HuH-7.5 (cell line): ENCODE results near the gene ZNF18.
"Not testable (repeated sequence)": the region's sequence is repeated elsewhere in the genome, so short reads cannot be mapped to it uniquely, and the experiment has no call there.

Source experiments
- DNase-seq: peaks from one replicate; pipeline ENCODE4 v3.0.0; 2011; ENCODE audit warnings: low spot score

Gene ZNF18

DNA sequence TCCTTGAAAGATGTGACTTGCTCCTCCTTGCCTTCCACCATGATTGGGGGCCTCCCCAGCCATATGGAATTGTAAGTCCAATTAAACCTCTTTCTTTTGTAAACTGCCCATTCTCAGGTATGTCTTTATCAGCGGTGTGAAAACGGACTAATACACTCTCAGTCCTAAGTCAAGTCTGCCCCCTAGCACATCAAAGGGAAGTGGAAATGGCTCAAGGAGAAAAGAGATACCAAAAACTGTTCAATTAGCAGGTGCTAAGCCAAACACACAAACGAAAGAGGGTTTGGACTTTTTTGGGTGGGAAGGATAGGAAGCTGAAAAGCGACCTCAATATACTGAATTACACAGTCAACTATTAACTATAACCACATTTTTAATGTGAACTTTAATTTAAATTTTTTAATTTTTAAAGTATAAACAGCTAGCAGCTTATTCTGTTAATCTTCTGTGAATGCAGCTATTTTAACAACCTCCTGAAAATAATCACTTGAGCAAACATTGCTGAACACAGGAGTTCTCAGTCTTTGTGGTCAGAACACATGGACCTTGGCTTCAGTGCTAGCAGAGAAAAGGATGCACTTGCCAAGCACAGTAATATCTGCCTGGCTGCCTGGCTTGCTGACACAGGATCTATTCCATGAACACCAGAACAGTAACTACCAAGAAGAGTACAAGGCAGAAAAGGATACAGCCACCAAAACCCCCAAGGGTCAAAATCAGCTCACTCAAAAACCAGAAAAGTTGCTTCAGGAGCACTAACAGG lies 10.9 kb downstream of the ZNF18 start:
- DNase-seq, result no peak

DNA sequence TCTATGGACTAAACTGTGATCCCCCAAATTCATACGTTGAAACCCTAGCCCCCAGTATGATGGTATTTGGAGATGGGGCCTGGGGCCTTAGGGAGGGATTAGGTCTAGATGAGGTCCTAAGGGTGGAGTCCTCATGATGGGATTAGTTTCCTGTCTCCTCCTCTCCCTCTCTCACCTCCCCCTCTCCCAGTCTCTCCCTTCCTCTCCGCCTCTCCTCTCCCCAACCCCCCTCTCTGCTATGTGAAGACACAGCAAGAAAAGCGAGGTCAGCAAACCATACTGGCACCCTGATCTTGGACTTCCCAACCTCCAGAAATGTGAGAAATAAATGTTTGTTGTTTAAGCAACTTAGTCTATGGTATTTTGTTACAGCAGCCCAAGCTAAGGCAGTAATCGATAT lies 15.4 kb downstream of the ZNF18 start:
- DNase-seq, result no peak

DNA sequence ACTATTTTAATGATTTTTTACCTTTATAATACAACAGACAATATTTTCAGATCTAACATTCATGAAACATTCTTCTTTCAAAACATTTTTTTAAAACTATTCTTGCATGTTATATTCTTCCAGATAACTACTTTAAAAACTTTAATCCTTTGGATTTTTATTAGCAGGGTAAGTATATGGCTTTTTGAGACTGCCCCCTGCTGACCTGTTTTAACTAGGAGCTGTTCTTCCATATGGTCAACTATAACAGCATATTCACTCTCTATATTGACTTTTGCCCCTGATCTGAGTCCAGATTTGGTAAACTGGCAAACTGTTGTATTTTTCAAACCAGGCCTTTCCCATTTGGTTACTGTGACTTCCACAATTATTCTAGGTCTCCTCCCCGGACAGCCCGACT lies 16.5 kb downstream of the ZNF18 start:
- DNase-seq, result no peak

GRCh38 chr17:11979795-11980194 lies 17.5 kb downstream of the ZNF18 start:
- DNase-seq, result no peak

GRCh38 chr17:11972741-11973140 lies 24.5 kb downstream of the ZNF18 start:
- not testable (repeated sequence) for DNase-seq

GRCh38 chr17:11969565-11969964 lies 27.7 kb downstream of the ZNF18 start:
- DNase-seq, result no peak

DNA sequence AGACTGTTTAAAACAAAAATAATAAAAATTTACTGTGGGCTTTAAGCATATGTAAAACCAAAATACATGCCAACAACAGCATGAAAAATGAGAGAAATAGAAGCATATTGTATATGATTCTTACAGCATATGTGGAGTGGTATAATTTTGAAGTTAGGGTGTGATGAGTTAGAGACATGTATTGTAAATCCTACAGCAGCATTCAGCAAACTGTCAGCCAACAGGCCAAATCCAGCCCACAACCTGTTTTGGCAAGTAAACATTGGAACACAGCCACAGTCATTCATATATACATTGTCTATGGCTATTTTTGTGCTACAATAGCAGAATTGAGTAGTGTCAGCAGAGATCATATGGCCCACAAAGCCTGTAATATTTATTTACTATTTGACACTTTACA lies 42.3 kb downstream of the ZNF18 start:
- DNase-seq, result no peak

GRCh38 chr17:11953924-11954323 lies 43.4 kb downstream of the ZNF18 start:
- DNase-seq, result no peak

DNA sequence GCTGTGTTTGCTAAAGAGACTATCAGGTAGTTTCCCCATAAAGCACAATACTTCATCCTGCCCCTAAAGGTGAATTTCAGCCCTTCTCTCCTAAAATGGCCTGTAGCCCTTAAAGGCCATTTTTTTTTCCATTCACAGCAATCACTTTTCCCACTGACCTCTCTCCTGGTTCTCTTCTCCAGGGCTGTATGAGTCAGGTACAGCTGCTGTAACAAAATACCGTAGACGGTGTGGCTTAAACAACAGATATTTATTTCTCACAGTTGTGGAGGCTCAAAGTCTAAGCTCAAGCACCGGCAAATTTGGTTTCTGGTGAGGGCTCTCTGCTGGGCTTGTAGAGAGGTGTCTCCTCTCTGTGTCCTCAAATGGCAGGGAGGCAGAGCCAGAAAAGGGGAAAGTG lies 44.7 kb downstream of the ZNF18 start:
- no peak for DNase-seq

DNA sequence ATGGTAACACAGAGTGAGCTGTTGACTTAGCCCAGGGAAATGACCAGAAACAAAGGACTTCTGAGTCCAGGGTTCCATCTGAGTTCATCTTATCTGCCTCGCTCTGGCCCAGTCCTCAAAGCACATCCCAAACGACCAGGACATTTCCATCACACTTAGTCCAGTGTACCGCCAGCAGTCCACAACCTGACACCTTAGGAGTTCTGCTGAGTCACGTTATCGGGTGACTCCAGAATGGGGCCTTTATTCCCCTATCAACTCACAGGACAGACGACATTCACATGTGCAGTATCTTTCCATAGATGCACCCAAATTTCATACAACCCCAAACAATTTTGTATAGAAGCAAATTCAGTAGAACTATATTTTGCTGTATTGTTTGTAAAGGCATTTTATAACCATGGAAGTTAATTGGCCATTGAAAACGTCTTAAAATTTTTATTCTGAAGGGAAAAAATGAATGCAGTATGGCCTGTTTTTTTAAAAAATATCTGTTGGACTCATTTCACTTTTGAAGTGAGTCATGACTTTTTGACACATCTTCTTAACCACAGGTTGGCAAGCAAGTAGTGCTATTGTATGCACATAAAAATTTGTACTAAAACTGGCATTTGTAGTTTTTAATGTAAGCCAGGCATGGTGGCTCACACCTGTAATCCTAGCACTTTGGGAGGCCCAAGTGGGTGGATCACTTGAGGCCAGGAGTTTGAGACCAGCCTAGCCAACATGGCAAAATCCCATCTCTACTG lies 46.3 kb downstream of the ZNF18 start:
- no peak for DNase-seq

GRCh38 chr17:11949571-11949970 lies 47.7 kb downstream of the ZNF18 start:
- DNase-seq, result not testable (repeated sequence)

DNA sequence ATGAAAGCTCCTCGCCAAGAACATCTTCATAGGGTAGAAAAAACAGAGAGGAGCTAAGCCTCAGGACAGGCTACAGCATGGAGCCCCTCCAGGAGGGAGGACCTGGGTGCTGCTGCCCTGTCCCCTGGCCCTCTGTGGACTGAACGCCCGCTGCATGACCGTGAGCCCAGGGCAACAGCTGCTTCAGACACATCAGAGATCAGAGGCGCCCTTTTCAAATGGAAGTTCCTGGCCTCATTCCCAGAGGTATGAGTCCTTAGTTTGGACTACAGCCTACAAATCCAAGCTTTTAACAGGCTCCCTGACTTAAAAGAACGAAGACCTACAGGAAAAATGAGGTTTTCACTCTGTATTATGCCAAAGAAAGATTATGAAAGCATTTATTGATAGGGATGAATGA lies 48.5 kb downstream of the ZNF18 start:
- DNase-seq, result no peak

DNA sequence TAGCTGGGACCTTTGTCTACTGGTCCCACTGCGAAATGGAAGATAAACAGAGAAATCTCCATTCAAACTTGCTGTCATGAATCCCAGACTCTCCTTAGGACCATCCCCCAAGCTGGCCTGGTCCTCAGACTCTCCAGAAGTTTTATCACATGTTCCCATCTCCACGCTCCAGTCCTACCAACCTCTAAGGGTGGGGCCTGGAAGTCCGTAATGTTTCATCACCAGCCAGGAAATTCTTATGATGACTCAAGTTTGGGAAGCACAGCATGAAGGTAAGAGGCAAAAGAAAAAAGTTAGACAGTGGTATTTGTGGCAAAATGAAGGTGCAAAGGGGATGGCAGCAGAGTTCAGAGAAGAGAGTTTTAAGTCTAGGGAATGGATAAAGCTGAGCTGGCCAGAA lies 52.7 kb downstream of the ZNF18 start:
- DNase-seq, result no peak

- DNase-seq, result no peak
Measured at GRCh38 chr17:11943759-11944347, 53.4 kb downstream of the ZNF18 start.

DNA sequence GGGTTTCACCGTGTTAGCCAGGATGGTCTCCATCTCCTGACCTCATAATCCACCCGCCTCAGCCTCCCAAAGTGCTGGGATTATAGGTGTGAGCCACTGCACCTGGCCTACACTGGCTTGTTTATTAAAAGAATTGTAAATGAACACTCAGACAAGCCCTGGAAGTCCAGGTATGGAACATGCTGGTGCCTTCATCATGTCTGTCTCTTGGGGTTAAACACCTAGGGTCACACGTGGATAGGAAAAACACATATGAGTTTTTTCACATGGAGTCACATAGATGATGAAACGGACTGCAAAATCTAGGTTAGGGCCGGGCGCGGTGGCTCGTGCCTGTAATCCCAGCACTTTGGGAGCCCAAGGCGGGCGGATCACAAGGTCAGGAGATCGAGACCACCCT lies 54.2 kb downstream of the ZNF18 start:
- DNase-seq, result not testable (repeated sequence)

- no peak for DNase-seq
Measured at GRCh38 chr17:11940904-11941303, 56.4 kb downstream of the ZNF18 start.

DNA sequence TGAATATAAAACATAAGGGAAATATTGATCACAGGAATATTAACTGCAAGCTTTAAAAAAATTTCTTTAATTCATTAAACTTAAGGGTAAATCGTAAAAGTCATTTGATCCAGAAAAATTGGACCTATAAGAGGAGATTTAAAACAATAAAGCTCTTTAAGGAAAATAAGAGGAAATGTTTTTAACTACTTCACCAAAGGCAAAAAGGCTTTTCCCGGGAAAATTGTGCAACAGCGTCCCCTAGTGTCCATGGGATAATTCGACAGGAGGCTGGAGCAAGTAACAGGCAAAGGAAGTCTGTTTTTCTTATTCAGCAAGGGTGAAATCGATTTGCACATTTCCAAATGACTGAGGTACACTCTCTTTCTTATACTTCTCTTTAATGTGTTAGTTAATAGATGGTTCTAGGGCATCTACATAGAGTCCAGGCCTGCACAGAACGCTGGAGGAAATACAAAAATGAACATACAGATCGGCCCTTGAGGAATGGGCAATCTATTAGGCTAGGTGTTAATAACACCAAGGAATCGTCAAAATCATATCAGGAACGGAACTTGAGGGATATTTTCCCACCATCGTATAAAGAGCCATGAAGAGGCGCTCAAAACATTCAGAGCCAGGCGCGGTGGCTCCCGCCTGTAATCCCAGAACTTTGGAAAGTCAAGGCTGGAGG lies 61.4 kb downstream of the ZNF18 start:
- peak; percentile 11 for DNase-seq

DNA sequence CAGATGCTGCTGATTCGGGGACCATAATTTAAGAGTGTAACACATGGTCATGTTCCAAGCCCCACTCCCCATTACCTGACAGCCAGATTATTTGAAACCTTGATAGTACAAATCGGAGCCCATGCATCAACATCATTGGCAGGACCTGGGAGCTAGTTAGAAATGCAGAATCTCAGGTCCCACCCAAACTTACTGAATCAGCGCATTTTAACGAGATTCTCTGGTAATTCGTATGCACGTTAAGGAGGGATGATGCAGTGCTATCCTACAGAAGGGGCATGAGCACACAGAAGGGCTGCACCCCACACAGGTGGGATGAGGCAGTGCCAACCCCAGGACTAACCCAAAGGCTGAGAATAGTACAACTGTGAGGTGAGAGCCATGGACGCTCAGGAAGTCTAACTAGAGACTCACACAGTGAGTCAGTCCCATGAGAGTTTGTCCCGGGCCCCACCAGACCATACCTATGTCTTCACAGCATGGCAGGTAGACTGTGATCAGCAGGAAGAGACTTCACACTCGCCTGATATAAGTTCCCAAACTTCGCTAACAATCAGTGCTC lies 64.9 kb downstream of the ZNF18 start:
- DNase-seq, result no peak

DNA sequence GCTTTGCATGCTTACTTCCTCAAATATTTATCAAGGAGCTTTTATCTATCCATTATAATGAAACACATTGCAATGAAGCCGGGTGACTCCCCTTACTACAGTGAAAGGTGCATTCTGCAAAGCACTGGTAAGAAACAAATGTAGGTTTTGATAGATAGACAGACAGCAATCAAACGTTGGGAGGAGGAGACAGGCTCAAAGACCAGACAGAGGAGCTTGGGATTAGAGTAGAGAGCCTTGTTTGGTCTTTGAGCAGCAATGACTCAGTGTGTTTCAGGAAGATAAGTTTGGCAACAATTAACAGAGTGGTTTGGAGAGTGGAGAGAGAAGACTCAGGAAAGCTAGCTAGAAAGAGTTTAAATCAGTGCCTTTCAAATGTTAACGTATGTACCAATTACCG lies 68.8 kb downstream of the ZNF18 start:
- DNase-seq, result no peak
